Astrocyte of the spinal cord (primary cell): ENCODE data around the gene TFAP2B.

Experiments used
- DNase-seq: peaks from one replicate; pipeline ENCODE4 v3.0.0; 2011; ENCODE audit warnings: low read depth, low spot score
- H3K4me3 ChIP-seq: 2 replicates; pipeline ENCODE4 v1.5.1; 2011; ENCODE audit warnings: low read depth, mild to moderate bottlenecking, low read length, moderate library complexity
- in situ Hi-C: cut with HindIII; loops from 2 replicates; pipeline ENCODE4 v1.10.0; 2017; ENCODE audit warnings: low sequenced_read_pairs
- TF ChIP-seq, protein P1 (sequence below): IDR thresholded peaks from 2 replicates; pipeline ENCODE4 v1.5.1; 2012; ENCODE audit warnings: low read depth, mild to moderate bottlenecking, low read length, inconsistent platforms

The TFAP2B gene

DNA sequence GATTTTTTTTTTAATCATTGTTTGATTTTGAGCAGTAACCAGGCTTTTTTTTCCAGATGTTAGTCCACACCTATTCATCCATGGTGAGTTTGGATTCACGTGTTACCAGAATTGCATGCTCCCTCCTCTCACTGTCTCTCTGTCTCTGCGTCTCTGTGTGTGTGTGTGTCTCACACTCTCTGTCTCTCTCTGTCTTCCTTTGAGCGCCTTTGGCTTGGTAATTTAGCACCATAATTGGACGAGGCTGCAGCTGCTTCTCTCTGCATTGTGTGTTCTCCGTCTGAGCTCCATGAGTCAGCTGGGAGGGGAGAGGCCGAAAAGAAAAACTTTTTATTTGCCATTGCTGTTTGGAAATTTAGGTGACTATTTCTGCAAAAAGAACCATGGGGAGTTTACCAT is 3.4 kb downstream of the TFAP2B start:
- TF ChIP-seq, protein P1, sequence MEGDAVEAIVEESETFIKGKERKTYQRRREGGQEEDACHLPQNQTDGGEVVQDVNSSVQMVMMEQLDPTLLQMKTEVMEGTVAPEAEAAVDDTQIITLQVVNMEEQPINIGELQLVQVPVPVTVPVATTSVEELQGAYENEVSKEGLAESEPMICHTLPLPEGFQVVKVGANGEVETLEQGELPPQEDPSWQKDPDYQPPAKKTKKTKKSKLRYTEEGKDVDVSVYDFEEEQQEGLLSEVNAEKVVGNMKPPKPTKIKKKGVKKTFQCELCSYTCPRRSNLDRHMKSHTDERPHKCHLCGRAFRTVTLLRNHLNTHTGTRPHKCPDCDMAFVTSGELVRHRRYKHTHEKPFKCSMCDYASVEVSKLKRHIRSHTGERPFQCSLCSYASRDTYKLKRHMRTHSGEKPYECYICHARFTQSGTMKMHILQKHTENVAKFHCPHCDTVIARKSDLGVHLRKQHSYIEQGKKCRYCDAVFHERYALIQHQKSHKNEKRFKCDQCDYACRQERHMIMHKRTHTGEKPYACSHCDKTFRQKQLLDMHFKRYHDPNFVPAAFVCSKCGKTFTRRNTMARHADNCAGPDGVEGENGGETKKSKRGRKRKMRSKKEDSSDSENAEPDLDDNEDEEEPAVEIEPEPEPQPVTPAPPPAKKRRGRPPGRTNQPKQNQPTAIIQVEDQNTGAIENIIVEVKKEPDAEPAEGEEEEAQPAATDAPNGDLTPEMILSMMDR: no peak
- in situ Hi-C loops: no loop called here
- DNase-seq: no peak
- H3K4me3 ChIP-seq: no peak overlapping the region

DNA sequence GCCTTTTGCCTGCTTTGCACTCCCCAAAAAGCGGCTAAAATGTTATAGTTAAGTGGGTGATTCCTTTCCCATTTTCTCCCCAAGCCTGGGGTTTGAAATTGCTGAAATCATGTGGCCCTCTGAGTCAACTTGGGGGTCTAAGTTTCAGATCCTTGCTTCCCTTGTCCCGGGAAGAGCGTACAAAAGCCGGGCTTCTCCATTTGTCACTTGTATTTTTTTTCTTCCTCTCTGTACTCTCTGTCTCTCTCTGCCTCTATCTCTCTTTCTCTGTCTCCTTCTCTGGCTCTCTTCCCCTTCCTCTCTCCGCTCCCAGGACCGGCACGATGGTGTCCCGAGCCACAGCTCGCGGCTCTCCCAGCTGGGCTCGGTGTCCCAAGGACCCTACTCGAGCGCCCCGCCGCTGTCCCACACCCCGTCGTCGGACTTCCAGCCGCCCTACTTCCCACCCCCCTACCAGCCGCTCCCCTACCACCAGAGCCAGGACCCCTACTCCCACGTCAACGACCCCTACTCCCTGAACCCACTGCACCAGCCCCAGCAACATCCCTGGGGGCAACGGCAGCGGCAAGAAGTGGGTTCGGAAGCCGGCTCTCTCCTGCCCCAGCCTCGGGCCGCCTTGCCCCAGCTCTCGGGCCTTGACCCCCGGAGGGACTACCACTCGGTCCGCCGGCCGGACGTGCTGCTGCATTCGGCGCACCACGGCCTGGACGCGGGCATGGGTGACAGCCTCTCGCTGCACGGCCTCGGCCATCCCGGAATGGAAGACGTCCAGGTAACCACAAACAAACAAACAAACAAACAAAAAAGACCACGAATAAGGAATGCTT is 4.6 kb downstream of the TFAP2B start:
- in situ Hi-C loops: no loop called here
- H3K4me3 ChIP-seq: no peak overlapping the region
- no peak for DNase-seq
- TF ChIP-seq, protein P1: no peak

DNA sequence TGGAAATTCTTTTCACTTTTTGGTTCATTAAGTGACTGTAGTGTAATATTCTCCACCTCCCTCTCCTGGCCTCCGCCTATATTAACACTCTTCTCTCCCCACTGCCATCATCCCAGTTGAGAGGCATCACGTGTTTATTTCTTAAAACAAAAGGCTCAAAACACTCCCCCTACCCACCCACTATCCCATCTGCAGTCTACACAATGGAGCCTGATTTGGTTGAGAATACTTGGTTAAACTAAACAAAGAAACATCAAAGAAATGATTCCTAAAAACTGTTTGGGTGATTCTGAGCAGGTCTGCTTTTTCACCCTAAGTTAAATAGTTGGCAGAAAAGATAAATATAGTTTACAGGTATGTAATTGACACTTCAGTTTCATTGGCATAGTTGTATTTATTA is 5.9 kb downstream of the TFAP2B start:
- no peak overlapping the region for H3K4me3 ChIP-seq
- in situ Hi-C loops: no loop called here
- DNase-seq: no peak
- TF ChIP-seq, protein P1: no peak

DNA sequence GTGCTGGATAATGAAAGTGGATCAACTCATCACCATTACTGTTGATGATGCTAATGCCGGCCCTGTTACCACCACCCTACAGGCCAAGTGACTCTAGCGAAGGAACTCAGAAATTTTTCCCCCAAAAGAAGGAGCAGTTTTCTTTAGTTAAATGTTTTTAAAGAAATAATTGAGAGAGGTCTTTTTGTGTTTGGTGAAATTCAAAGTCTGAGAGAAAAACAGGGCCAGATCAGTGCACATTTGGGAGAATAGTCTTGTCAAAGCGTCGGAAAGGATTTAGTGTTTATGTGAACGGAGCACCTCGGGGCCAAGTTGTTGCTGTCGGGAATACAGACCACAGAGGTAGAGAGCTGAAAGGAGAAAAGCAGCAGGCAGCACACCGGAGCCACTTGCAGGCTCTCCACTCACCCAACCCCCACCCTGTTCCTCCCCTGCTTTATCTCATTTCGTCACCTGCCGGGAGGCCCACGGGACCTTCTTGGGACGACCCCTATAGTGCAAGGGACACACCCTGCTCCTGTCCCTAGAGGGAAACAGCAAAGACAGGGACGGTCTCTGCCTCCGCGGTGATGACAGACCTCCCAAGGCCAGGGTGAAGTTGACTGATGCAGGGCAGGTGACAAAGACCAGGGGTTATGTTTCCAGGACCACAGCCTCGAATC is 6.8 kb downstream of the TFAP2B start:
- in situ Hi-C loops: no loop called here
- TF ChIP-seq, protein P1: no peak

DNA sequence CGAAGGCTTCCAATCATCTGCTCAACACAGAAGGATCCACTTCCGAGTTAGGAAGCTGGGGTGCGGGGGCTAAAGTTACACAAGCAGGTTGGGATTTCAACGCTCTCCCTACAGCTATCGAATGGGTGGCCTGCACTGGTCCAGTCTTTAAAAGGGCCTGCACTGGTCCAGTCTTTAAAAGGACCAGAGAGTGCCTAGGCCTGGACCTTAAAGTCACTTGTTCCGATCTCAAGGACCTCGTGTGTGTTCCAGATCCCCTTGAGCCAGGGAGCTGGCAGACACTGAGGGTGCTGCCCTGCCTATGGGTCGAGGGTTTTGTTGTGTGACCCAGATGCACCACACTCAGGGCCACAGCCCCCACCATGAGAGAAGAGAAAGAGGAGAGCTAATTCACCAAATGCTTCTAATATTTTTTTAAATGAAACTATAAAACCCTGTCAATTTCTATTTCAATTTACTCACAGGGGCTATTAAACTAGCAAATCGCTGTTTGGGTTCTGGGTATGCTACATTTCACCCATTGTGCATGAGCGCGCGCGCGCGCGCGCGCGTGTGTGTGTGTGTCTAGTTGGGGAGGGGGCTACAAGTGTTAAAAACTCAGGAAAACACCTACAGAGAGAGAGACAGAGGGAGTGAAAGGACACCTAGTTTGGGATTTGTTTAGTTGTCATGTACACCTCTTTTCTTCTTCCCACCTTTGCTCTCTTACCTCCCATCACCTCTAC is 7.5 kb downstream of the TFAP2B start:
- TF ChIP-seq, protein P1: no peak

More for the DNA sequence above, 6.8 kb downstream of the TFAP2B start:
- H3K4me3 ChIP-seq: no peak overlapping the region
- no peak for DNase-seq

DNA sequence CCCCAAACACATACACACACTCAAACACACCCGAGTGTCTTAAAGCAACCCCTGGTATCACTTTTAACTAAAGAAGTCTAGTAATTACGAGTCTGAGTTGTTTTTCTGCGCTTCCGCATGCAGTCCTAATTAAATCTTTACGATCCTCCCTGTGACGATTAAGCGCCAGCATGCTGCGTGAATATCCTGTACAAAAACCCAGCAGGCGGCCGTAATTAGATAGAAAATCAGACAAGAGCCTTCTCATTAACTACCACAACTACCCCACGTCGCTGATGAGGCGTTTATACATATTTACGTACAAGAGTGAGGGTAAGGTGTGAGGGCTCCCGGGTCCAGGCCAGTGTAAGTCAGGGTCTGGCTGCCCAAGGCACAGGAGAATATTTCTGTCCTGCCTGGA is 8.1 kb downstream of the TFAP2B start:
- TF ChIP-seq, protein P1: no peak
- in situ Hi-C loops: no loop called here
- no peak for DNase-seq
- H3K4me3 ChIP-seq: no peak overlapping the region

More for the DNA sequence above, 7.5 kb downstream of the TFAP2B start:
- in situ Hi-C loops: no loop called here
- no peak for DNase-seq
- no peak overlapping the region for H3K4me3 ChIP-seq
